Measurements from ENCODE around the gene CENPC.

GRCh38 chr4:67550857-67551256 is 5.6 kb upstream of the CENPC start:
- no peak for TF ChIP-seq POLR2AphosphoS5 (IDR thresholded peaks at IDR 0.05; ENCODE audit: insufficient read depth, low read depth, low read length)
- TF ChIP-seq, protein P1, sequence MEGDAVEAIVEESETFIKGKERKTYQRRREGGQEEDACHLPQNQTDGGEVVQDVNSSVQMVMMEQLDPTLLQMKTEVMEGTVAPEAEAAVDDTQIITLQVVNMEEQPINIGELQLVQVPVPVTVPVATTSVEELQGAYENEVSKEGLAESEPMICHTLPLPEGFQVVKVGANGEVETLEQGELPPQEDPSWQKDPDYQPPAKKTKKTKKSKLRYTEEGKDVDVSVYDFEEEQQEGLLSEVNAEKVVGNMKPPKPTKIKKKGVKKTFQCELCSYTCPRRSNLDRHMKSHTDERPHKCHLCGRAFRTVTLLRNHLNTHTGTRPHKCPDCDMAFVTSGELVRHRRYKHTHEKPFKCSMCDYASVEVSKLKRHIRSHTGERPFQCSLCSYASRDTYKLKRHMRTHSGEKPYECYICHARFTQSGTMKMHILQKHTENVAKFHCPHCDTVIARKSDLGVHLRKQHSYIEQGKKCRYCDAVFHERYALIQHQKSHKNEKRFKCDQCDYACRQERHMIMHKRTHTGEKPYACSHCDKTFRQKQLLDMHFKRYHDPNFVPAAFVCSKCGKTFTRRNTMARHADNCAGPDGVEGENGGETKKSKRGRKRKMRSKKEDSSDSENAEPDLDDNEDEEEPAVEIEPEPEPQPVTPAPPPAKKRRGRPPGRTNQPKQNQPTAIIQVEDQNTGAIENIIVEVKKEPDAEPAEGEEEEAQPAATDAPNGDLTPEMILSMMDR (IDR thresholded peaks at IDR 0.05; ENCODE audit: extremely low read depth in 1 of 2, insufficient read depth in 1 of 2, low read depth in 1 of 2, low read length in 2 of 2), result no peak
- TF ChIP-seq POLR2A (IDR thresholded peaks at IDR 0.05; ENCODE audit: low read depth, low read length), result no peak
- no peak for TF ChIP-seq EZH2 (IDR thresholded peaks at IDR 0.05; ENCODE audit: borderline replicate concordance, low read depth, low read length, severe bottlenecking)
- TF ChIP-seq MYC (IDR thresholded peaks at IDR 0.05; ENCODE audit: low read depth, low read length), result no peak
- TF ChIP-seq FOS (IDR thresholded peaks at IDR 0.05; ENCODE audit: borderline replicate concordance, insufficient read depth, low read length), result no peak
